SK-N-MC (cell line): ENCODE results near the gene TRIM10.

Experiments
- DNase-seq: peaks from one replicate; pipeline ENCODE4 v3.0.0-alpha.2; 2011; ENCODE audit warnings: low read depth, low spot score
- H3K27ac ChIP-seq: fragments of 200-600 bp; sonication (generic); 2 replicates; pipeline ENCODE4 v1.5.1; 2016; ENCODE audit warnings: mixed run types
- H3K36me3 ChIP-seq: fragments of 200-600 bp; sonication (generic); 2 replicates; pipeline ENCODE4 v1.6.1; 2017; ENCODE audit warnings: antibody characterized with exemption, low read length, mixed read lengths; ENCODE audit not compliant: insufficient read depth
- H3K4me3 ChIP-seq: fragments of 200-600 bp; sonication (generic); 2 replicates; pipeline ENCODE4 v1.5.1; 2016
- H3K9ac ChIP-seq: fragments of 200-600 bp; sonication (generic); 2 replicates; pipeline ENCODE4 v1.8.0; 2017; ENCODE audit warnings: mixed run types, mixed read lengths; ENCODE audit not compliant: insufficient read length
- H3K9me3 ChIP-seq: fragments of 200-600 bp; sonication (generic); 2 replicates; pipeline ENCODE4 v1.6.1; 2017; ENCODE audit warnings: low read depth, mild to moderate bottlenecking, antibody characterized with exemption, low read length, moderate library complexity, mixed read lengths
- EZH2 ChIP-seq: fragments of 200-600 bp; sonication (generic); IDR thresholded peaks from one replicate; pipeline ENCODE4 v1.6.1; 2017; ENCODE audit warnings: antibody characterized with exemption
- FOXP2 ChIP-seq: optimal IDR thresholded peaks from 2 replicates; pipeline ENCODE3; 2011; ENCODE audit warnings: mild to moderate bottlenecking, moderate library complexity; ENCODE audit not compliant: insufficient read depth; ENCODE audit errors: extremely low read length, control extremely low read depth
- POLR2AphosphoS5 ChIP-seq: IDR thresholded peaks from 2 replicates; pipeline ENCODE4 v1.6.1; 2012; ENCODE audit warnings: mild to moderate bottlenecking, low read depth, low read length, borderline replicate concordance

Gene TRIM10

GRCh38 chr6:30116724-30117123 lies 44.3 kb downstream of the TRIM10 start:
- no peak for DNase-seq
- Histone ChIP-seq H3K4me3 (no peak overlapping the region), H3K36me3 (no peaks in the 10 kb centered on the region), H3K27ac (no peak overlapping the region), H3K9me3 (no peaks in the 10 kb centered on the region), H3K9ac (no peak overlapping the region)
- TF ChIP-seq EZH2 (no peak), POLR2AphosphoS5 (no peak), FOXP2 (no peak)

GRCh38 chr6:30113841-30114240 lies 47.2 kb downstream of the TRIM10 start:
- DNase-seq = no peak
- no peak overlapping the region for H3K9ac ChIP-seq
- H3K36me3 ChIP-seq = no peaks in the 10 kb centered on the region
- H3K4me3 ChIP-seq = no peak overlapping the region
- H3K9me3 ChIP-seq = no peaks in the 10 kb centered on the region
- TF ChIP-seq FOXP2 = no peak
- no peak for TF ChIP-seq POLR2AphosphoS5
- no peak for TF ChIP-seq EZH2
- no peak overlapping the region for H3K27ac ChIP-seq

DNA sequence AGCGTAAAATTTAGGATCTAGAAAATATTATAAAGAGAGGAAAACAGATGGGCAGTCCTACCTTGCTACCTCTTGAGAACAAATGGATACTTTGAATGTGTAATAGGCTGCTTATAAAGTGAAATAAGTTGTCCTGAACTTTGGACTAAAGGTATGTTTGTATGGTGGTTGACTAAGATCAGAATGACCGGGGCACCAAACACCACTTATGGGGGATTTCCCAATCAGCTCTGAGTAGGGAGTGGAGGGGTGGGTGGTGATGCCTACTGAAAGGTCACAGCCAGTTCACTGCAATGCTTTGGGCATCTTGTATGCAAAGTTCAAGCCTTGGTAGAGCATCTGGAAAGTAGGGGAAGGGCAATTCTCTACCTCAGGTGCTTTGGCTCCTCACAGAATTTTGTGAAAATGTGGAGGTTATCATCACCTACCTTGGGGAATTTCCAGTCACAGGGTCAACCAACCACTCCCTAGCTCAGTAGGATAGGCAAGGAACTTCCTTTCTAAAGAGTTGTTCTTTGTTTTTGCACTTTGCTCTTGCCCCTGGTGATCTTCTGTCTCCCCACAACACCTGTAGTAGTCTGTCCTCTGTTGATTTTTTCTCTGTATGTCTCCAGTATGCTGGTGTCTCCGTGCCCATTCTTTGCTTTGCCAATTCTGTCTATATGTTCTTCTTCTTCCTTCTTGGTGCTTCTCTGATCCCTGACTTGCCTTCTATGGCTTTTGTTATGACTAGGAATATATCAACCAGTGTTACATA lies 47.8 kb downstream of the TRIM10 start, which contains the start of gene TRIM31:
Gene TRIM31 (minus strand): TSS at position 88 of the 757 bp plus-strand sequence. CDS start 285 bp downstream, outside the sequence.
- Histone ChIP-seq H3K27ac (no peak within 1 kb of the TSS), H3K9ac (no peak within 1 kb of the TSS), H3K36me3 (no peaks in the 10 kb centered on the region), H3K4me3 (no peak within 1 kb of the TSS), H3K9me3 (no peaks in the 10 kb centered on the region)
- DNase-seq = no peak
- TF ChIP-seq FOXP2 = no peak
- no peak for TF ChIP-seq EZH2
- TF ChIP-seq POLR2AphosphoS5 = no peak

DNA sequence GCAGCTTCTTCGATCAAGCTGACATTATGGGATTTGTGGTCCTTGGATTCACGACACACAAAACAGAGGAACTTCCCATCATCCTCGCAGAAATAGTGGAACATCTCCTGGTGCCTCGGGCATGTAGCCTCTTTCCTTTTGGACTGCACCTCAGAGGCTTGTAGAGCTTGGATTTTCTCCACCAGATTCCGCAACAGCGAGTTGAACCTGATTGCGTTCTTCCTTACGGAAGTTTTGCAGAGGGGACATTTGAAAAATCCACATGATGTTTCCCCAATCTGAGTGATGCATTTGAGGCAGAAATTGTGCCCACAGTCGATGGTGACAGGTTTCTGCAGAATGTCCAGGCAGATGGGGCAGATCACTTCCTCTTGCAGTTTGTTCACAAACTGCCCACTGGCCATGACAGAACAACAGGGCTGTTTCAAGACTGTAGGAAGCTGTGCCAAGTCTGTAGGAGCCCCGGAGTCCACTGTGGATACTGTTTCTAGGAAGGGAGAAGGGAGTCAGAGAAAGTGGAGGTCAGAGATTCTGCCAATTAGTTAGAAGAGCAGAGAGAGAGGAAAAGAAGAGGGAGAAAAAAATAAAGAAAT lies 48.5 kb downstream of the TRIM10 start:
- no peaks in the 10 kb centered on the region for H3K9me3 ChIP-seq
- DNase-seq = no peak
- H3K36me3 ChIP-seq = no peaks in the 10 kb centered on the region
- no peak overlapping the region for H3K27ac ChIP-seq
- no peak overlapping the region for H3K4me3 ChIP-seq
- TF ChIP-seq FOXP2 (no peak), EZH2 (no peak), POLR2AphosphoS5 (no peak)
- no peak overlapping the region for H3K9ac ChIP-seq

DNA sequence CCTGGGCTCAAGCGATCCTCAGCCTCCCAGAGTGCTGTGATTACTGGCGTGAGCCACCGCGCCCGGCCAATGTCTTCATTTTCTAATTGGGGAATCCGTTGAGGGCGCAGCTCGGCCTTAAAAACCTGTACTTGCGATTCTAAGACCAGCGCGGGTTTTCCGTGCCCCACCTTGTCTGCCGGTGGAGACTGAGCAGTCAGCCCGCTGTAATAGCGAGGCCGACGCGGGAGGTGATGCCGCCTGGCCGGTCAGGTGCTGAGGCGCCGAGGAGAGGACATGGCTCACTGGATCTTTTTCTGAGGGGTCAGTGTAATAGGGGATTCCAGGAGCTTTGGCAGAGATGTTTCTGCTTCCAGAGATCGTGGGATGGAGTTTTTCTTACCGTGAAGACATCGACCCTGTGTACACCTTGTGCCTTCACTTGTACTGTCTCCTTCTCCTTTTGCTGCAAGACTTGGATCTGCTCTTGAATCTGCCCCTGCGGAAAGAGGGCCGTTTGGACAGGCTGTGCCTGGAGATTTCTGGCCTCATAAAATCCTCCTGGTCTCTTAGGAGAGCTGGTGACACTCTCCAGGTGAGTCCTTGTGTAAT lies 49.6 kb downstream of the TRIM10 start:
- Histone ChIP-seq H3K36me3 (no peaks in the 10 kb centered on the region), H3K27ac (no peak overlapping the region), H3K4me3 (no peak overlapping the region), H3K9ac (no peak overlapping the region), H3K9me3 (no peaks in the 10 kb centered on the region)
- TF ChIP-seq POLR2AphosphoS5 = no peak
- TF ChIP-seq FOXP2 = no peak
- TF ChIP-seq EZH2 = no peak
- no peak for DNase-seq

- H3K4me3 ChIP-seq = no peak overlapping the region
- no peak overlapping the region for H3K27ac ChIP-seq
- H3K9me3 ChIP-seq = no peaks in the 10 kb centered on the region
- no peak for TF ChIP-seq EZH2
- TF ChIP-seq FOXP2 = no peak
- no peak for DNase-seq
- no peaks in the 10 kb centered on the region for H3K36me3 ChIP-seq
- no peak overlapping the region for H3K9ac ChIP-seq
These were observed 56.4 kb downstream of the TRIM10 start for GRCh38 chr6:30104661-30105060.

DNA sequence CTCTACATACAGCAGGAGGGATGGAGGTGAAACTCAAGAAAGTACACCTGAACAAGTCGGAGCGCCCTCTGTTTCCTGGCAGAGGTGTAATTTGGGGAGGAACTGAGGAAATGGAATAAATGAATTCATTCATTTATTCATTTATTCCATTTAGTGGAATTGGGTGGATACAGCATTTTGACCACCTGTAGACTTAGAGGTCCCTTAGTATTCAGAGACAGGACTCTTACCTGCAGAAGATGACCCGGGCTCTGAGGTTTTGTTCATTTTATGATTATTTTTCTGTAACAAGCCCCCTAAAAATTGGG lies 57.2 kb downstream of the TRIM10 start:
- no peak for TF ChIP-seq EZH2
- no peak for TF ChIP-seq POLR2AphosphoS5
- TF ChIP-seq FOXP2 = no peak
- Histone ChIP-seq H3K4me3 (peak overlapping the region; percentile 77), H3K9ac (no peak overlapping the region), H3K27ac (no peak overlapping the region), H3K36me3 (no peaks in the 10 kb centered on the region), H3K9me3 (no peaks in the 10 kb centered on the region)
- DNase-seq = no peak

DNA sequence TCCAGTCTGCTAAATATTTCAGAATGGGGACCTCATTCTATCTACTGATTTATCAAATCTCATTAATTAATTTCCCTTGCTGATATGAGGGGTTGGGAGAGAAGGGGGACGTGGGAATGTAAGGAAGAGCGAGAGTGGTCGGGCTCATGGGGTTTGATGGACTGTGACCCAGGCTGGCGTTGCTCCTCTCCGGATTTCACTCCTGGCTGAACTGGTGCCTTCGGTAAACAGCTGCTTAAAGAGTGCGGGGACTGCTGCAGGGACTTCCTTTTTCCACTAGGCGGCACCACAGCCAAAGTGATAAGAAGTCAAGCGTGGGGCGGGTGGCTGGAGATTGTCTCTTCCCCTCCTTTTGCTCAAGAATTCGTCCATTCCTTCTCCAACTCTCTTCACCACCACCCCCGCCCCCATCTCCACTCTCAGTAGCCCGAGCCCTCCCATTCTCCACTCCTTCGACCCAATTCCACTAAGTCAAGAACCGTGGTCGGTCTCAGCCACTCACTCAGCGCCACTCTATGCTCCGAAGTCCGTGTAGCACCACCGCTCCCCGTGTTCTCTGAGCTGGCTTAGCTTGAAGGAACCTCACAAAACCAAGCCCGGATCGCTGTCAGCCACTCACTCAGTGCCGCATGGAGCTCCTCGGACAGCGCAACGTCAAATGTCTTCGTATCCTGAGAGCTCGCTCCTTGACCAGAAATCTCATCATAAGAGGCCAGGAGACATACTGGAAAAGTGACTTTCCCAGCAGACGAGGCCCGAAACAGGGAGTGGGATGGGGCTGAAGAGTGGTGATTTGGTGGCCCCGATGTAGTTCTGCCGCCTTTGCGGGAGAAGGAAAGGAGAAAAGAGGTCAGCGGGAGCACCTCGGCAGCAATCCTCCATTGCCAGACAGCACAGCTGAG lies 57.8 kb downstream of the TRIM10 start:
- peak; percentile 73 for DNase-seq
- TF ChIP-seq FOXP2 (peak; percentile 53), POLR2AphosphoS5 (no peak), EZH2 (no peak)
- peak overlapping the region; percentile 40; the same call in 1 of the 2 replicates for H3K27ac ChIP-seq
- peak overlapping the region; percentile 19 for H3K9ac ChIP-seq
- H3K9me3 ChIP-seq = no peaks in the 10 kb centered on the region
- peak overlapping the region; percentile 77 for H3K4me3 ChIP-seq
- H3K36me3 ChIP-seq = no peaks in the 10 kb centered on the region
